WTC11 (cell line): ENCODE data around the gene CPTP.

Experiments
- ATF3 ChIP-seq: sonication (generic); formaldehyde crosslinking; conservative IDR thresholded peaks from 2 replicates; pipeline ENCODE4 v1.8.1; 2022; ENCODE audit warnings: mild to moderate bottlenecking, missing genetic modification reagents
- CBFB ChIP-seq: sonication (generic); formaldehyde crosslinking; IDR thresholded peaks from 2 replicates; pipeline ENCODE4 v1.8.1; 2022; ENCODE audit warnings: mild to moderate bottlenecking, low read depth, missing genetic modification reagents
- CREB1 ChIP-seq: sonication (generic); formaldehyde crosslinking; IDR thresholded peaks from 2 replicates; pipeline ENCODE4 v1.8.0; 2023; ENCODE audit warnings: mild to moderate bottlenecking, missing genetic modification reagents
- ELF4 ChIP-seq: sonication (generic); formaldehyde crosslinking; IDR thresholded peaks from 2 replicates; pipeline ENCODE4 v1.8.1; 2022; ENCODE audit warnings: low read depth, mild to moderate bottlenecking, moderate library complexity, missing genetic modification reagents
- HMGXB4 ChIP-seq: sonication (generic); formaldehyde crosslinking; IDR thresholded peaks from 2 replicates; pipeline ENCODE4 v1.8.1; 2023; ENCODE audit warnings: mild to moderate bottlenecking, moderate library complexity, missing genetic modification reagents
- IRF2 ChIP-seq: sonication (generic); formaldehyde crosslinking; IDR thresholded peaks from 2 replicates; pipeline ENCODE4 v1.8.0; 2022; ENCODE audit warnings: low read depth, missing genetic modification reagents, borderline replicate concordance
- PREB ChIP-seq: sonication (generic); formaldehyde crosslinking; IDR thresholded peaks from 2 replicates; pipeline ENCODE4 v1.8.1; 2022; ENCODE audit warnings: mild to moderate bottlenecking, missing genetic modification reagents, moderate library complexity, borderline replicate concordance
- TEAD1 ChIP-seq: sonication (generic); formaldehyde crosslinking; IDR thresholded peaks from 2 replicates; pipeline ENCODE4 v1.8.0; 2022; ENCODE audit warnings: mild to moderate bottlenecking, missing genetic modification reagents
- ZNF138 ChIP-seq: sonication (generic); formaldehyde crosslinking; conservative IDR thresholded peaks from 2 replicates; pipeline ENCODE4 v1.8.1; 2022; ENCODE audit warnings: mild to moderate bottlenecking, moderate library complexity, missing genetic modification reagents
- TF ChIP-seq, protein P1 (sequence below): fragments of 200-600 bp; IDR thresholded peaks from 2 replicates; pipeline ENCODE4 v1.8.0; 2022; ENCODE audit warnings: antibody characterized with exemption
- TF ChIP-seq, protein P2 (sequence below): sonication (generic); formaldehyde crosslinking; IDR thresholded peaks from 2 replicates; pipeline ENCODE4 v1.8.1; 2022; ENCODE audit warnings: mild to moderate bottlenecking, moderate library complexity, missing genetic modification reagents
- TF ChIP-seq, protein P3 (sequence below): sonication (generic); formaldehyde crosslinking; IDR thresholded peaks from 2 replicates; pipeline ENCODE4 v1.8.1; 2023; ENCODE audit warnings: mild to moderate bottlenecking, missing genetic modification reagents, moderate library complexity

DNA sequence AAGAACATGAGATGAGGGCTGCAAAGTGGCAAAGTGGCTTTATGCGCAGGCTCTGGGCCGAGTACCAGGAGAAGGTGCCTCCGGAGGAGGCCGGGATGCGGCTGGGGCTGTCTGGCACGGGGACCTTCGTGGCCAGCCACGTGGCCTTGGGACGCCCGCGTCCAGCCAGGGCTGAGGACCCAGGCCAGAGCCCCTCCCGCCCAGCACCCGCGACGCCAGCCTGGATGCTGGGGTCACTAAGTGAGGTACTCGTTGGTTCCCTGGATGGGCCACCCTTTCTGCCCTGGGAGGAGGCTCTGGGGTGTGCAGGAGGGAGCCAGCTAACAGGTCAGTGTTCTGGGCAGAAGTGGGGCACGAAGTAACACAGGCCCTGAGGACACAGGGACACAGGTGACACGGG, 31.8 kb upstream of the CPTP start:
- TF ChIP-seq, protein P1, sequence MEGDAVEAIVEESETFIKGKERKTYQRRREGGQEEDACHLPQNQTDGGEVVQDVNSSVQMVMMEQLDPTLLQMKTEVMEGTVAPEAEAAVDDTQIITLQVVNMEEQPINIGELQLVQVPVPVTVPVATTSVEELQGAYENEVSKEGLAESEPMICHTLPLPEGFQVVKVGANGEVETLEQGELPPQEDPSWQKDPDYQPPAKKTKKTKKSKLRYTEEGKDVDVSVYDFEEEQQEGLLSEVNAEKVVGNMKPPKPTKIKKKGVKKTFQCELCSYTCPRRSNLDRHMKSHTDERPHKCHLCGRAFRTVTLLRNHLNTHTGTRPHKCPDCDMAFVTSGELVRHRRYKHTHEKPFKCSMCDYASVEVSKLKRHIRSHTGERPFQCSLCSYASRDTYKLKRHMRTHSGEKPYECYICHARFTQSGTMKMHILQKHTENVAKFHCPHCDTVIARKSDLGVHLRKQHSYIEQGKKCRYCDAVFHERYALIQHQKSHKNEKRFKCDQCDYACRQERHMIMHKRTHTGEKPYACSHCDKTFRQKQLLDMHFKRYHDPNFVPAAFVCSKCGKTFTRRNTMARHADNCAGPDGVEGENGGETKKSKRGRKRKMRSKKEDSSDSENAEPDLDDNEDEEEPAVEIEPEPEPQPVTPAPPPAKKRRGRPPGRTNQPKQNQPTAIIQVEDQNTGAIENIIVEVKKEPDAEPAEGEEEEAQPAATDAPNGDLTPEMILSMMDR = no peak
- TF ChIP-seq HMGXB4 = no peak
- TF ChIP-seq, protein P2, sequence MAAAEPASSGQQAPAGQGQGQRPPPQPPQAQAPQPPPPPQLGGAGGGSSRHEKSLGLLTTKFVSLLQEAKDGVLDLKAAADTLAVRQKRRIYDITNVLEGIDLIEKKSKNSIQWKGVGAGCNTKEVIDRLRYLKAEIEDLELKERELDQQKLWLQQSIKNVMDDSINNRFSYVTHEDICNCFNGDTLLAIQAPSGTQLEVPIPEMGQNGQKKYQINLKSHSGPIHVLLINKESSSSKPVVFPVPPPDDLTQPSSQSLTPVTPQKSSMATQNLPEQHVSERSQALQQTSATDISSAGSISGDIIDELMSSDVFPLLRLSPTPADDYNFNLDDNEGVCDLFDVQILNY (CRISPR knock-in tag) = no peak
- TF ChIP-seq, protein P3, sequence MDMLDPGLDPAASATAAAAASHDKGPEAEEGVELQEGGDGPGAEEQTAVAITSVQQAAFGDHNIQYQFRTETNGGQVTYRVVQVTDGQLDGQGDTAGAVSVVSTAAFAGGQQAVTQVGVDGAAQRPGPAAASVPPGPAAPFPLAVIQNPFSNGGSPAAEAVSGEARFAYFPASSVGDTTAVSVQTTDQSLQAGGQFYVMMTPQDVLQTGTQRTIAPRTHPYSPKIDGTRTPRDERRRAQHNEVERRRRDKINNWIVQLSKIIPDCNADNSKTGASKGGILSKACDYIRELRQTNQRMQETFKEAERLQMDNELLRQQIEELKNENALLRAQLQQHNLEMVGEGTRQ (CRISPR knock-in tag) = no peak
- no peak for TF ChIP-seq ZNF138
- TF ChIP-seq CREB1 = no peak
- no peak for TF ChIP-seq ELF4 (CRISPR knock-in tag)
- TF ChIP-seq CBFB (CRISPR knock-in tag) = no peak
- TF ChIP-seq ATF3 (CRISPR knock-in tag) = no peak
- no peak for TF ChIP-seq PREB (CRISPR knock-in tag)
- TF ChIP-seq TEAD1 = no peak
- TF ChIP-seq IRF2 (CRISPR knock-in tag) = no peak
